CD8-positive, alpha-beta memory T cell (primary cell): ENCODE data around the gene MGMT. TPM values are rescaled to one million over a fixed set of nuclear protein-coding genes. Genes with fewer than 3 reads are reported as not detected.

Experiments used
- CTCF ChIA-PET: fragments of 350-600 bp; sonication (Branson Sonifier 250); formaldehyde crosslinking; loops from one replicate; lab custom pipeline; 2021; ENCODE audit warnings: antibody characterized with exemption; lab: Charles Lee
- POLR2A ChIA-PET: fragments of 350-600 bp; sonication (Branson Sonifier 250); formaldehyde crosslinking; loops from one replicate; lab custom pipeline; 2021; ENCODE audit warnings: antibody characterized with exemption; lab: Charles Lee
- DNase-seq, 5 donors: peaks; one replicate each; pipeline versions ENCODE4 v3.0.0 to v3.0.0-alpha.2; 2020 to 2022; ENCODE audit warnings: mixed read lengths in 1 of 5
- H3K27ac ChIP-seq: one replicate; pipeline ENCODE4 v1.7.0; 2013; ENCODE audit warnings: low read depth, mild to moderate bottlenecking, low read length, moderate library complexity
- H3K27me3 ChIP-seq: 2 replicates; pipeline ENCODE4 v1.7.0; 2013; ENCODE audit warnings: low read length, mild to moderate bottlenecking; ENCODE audit not compliant: insufficient read depth, poor library complexity, severe bottlenecking
- H3K36me3 ChIP-seq: 2 replicates; pipeline ENCODE4 v1.7.0; 2013; ENCODE audit warnings: mild to moderate bottlenecking, low read length, moderate library complexity; ENCODE audit not compliant: insufficient read depth
- H3K4me1 ChIP-seq: 2 replicates; pipeline ENCODE4 v1.7.0; 2013; ENCODE audit warnings: mild to moderate bottlenecking, low read length, moderate library complexity; ENCODE audit not compliant: insufficient read depth
- H3K4me3 ChIP-seq: 2 replicates; pipeline ENCODE4 v1.7.0; 2013; ENCODE audit warnings: mild to moderate bottlenecking, low read length
- H3K9me3 ChIP-seq: 2 replicates; pipeline ENCODE4 v1.7.0; 2013; ENCODE audit warnings: mild to moderate bottlenecking, low read length
- H3K27ac Mint-ChIP-seq, 8 donors: one replicate each; pipeline ENCODE4 v1.8.0; 2020 to 2021; ENCODE audit warnings: mixed read lengths in 8 of 8, mild to moderate bottlenecking in 6 of 8, inconsistent platforms in 3 of 8, moderate library complexity in 3 of 8
- H3K27me3 Mint-ChIP-seq, 2 donors: one replicate each; pipeline ENCODE4 v1.8.0; 2020 to 2021; ENCODE audit warnings: mixed read lengths in 2 of 2, mild to moderate bottlenecking in 1 of 2, moderate library complexity in 1 of 2
- H3K36me3 Mint-ChIP-seq, 3 donors: one replicate each; pipeline ENCODE4 v1.8.0; 2020 to 2021; ENCODE audit warnings: mixed read lengths in 3 of 3, inconsistent platforms in 1 of 3, mild to moderate bottlenecking in 1 of 3
- H3K4me1 Mint-ChIP-seq, 3 donors: one replicate each; pipeline ENCODE4 v1.8.0; 2020 to 2021; ENCODE audit warnings: mixed read lengths in 3 of 3, inconsistent platforms in 1 of 3, mild to moderate bottlenecking in 1 of 3
- H3K4me3 Mint-ChIP-seq, 7 donors: one replicate each; pipeline ENCODE4 v1.8.0; 2020 to 2021; ENCODE audit warnings: mixed read lengths in 7 of 7, mild to moderate bottlenecking in 6 of 7, moderate library complexity in 4 of 7, inconsistent platforms in 2 of 7
- H3K9me3 Mint-ChIP-seq, 5 donors: one replicate each; pipeline ENCODE4 v1.8.0; 2020 to 2022; ENCODE audit warnings: mixed read lengths in 5 of 5, mild to moderate bottlenecking in 3 of 5, moderate library complexity in 2 of 5, inconsistent platforms in 1 of 5
- polyA plus RNA-seq: library from polyadenylated mRNA; unstranded; fragments of 300-500 nt; fragmentation: Illumina TruSeq; gene quantifications from one replicate; pipeline ENCODE4 v1.2.3, GENCODE V29; 2021
- total RNA-seq, 2 experiments: library from RNA; stranded (reverse); gene quantifications; one replicate each; pipeline ENCODE4 v1.2.3, GENCODE V29; 2021

MGMT gene
- total and polyA plus RNA-seq, 3 experiments from 2014 or later: 19.7 to 31.7 (median 22.4) TPM

- Mint-ChIP-seq H3K27ac (no peak overlapping the region), H3K4me3 (no peak overlapping the region)
These were observed 77.5 kb downstream of the MGMT start for GRCh38 chr10:129544205-129545202.

GRCh38 chr10:129545261-129545660 lies 78.2 kb downstream of the MGMT start:
- DNase-seq: no peak
- H3K27ac ChIP-seq: no peak overlapping the region
- Mint-ChIP-seq H3K4me1 (peaks cover 0 to 7% (median 1%) of the 10 kb centered on the region in 3 donors), H3K27me3 (no peaks in the 10 kb centered on the region), H3K4me3 (no peak overlapping the region), H3K9me3 (peaks cover 0 to 69% (median 5%) of the 10 kb centered on the region in 5 donors), H3K36me3 (peaks cover 6 to 85% (median 39%) of the 10 kb centered on the region in 3 donors), H3K27ac (no peak overlapping the region)
- no peaks in the 10 kb centered on the region for H3K36me3 ChIP-seq
- H3K4me3 ChIP-seq: no peak overlapping the region
- H3K9me3 ChIP-seq: no peaks in the 10 kb centered on the region
- no peaks in the 10 kb centered on the region for H3K27me3 ChIP-seq
- CTCF ChIA-PET: no interaction called here
- POLR2A ChIA-PET: no interaction called here
- no peaks in the 10 kb centered on the region for H3K4me1 ChIP-seq

More at GRCh38 chr10:129544205-129545202, 77.5 kb downstream of the MGMT start:
- Mint-ChIP-seq H3K27me3 (no peaks in the 10 kb centered on the region), H3K4me1 (peaks cover 0 to 7% (median 1%) of the 10 kb centered on the region in 3 donors), H3K9me3 (peaks cover 0 to 70% (median 5%) of the 10 kb centered on the region in 5 donors), H3K36me3 (peaks cover 8 to 85% (median 41%) of the 10 kb centered on the region in 3 donors)
- Histone ChIP-seq H3K4me3 (no peak overlapping the region), H3K27me3 (no peaks in the 10 kb centered on the region), H3K36me3 (no peaks in the 10 kb centered on the region), H3K9me3 (no peaks in the 10 kb centered on the region), H3K27ac (no peak overlapping the region), H3K4me1 (no peaks in the 10 kb centered on the region)
- no peak for DNase-seq
- CTCF ChIA-PET: no interaction called here
- POLR2A ChIA-PET: no interaction called here

- no peak overlapping the region for H3K4me3 Mint-ChIP-seq
- ChIA-PET POLR2A (no interaction called here), CTCF (no interaction called here)
- no peak overlapping the region for H3K27ac Mint-ChIP-seq
- no peak for DNase-seq
- Histone ChIP-seq H3K4me3 (no peak overlapping the region), H3K36me3 (no peaks in the 10 kb centered on the region), H3K9me3 (no peaks in the 10 kb centered on the region), H3K27ac (no peak overlapping the region), H3K27me3 (no peaks in the 10 kb centered on the region), H3K4me1 (no peaks in the 10 kb centered on the region)
- H3K4me1 Mint-ChIP-seq: peaks cover 0 to 7% (median 1%) of the 10 kb centered on the region in 3 donors
- peaks cover 0 to 69% (median 5%) of the 10 kb centered on the region in 5 donors for H3K9me3 Mint-ChIP-seq
- H3K36me3 Mint-ChIP-seq: peaks cover 6 to 83% (median 42%) of the 10 kb centered on the region in 3 donors
- H3K27me3 Mint-ChIP-seq: no peaks in the 10 kb centered on the region
These were observed 79.1 kb downstream of the MGMT start for GRCh38 chr10:129546106-129546505.

- Mint-ChIP-seq H3K27me3 (no peaks in the 10 kb centered on the region), H3K9me3 (peaks cover 0 to 67% (median 3%) of the 10 kb centered on the region in 5 donors), H3K27ac (peak overlapping the region in 1 of 8 donors; percentile 78), H3K36me3 (peaks cover 5 to 76% (median 44%) of the 10 kb centered on the region in 3 donors), H3K4me1 (peaks cover 0 to 7% (median 5%) of the 10 kb centered on the region in 3 donors), H3K4me3 (no peak overlapping the region)
- Histone ChIP-seq H3K4me1 (no peaks in the 10 kb centered on the region), H3K27ac (no peak overlapping the region), H3K4me3 (no peak overlapping the region), H3K9me3 (no peaks in the 10 kb centered on the region), H3K36me3 (no peaks in the 10 kb centered on the region), H3K27me3 (no peaks in the 10 kb centered on the region)
- POLR2A ChIA-PET: no interaction called here
- CTCF ChIA-PET: no interaction called here
- no peak for DNase-seq
These were observed 80.6 kb downstream of the MGMT start for GRCh38 chr10:129547608-129548007.

GRCh38 chr10:129548600-129548999 lies 81.6 kb downstream of the MGMT start:
- H3K4me1 ChIP-seq: no peaks in the 10 kb centered on the region
- Mint-ChIP-seq H3K27ac (no peak overlapping the region), H3K4me1 (peaks cover 0 to 7% (median 5%) of the 10 kb centered on the region in 3 donors), H3K27me3 (no peaks in the 10 kb centered on the region), H3K36me3 (peaks cover 7 to 71% (median 41%) of the 10 kb centered on the region in 3 donors), H3K9me3 (peaks cover 0 to 67% (median 2%) of the 10 kb centered on the region in 5 donors), H3K4me3 (no peak overlapping the region)
- ChIA-PET POLR2A (no interaction called here), CTCF (no interaction called here)
- no peak overlapping the region for H3K4me3 ChIP-seq
- H3K36me3 ChIP-seq: no peaks in the 10 kb centered on the region
- no peaks in the 10 kb centered on the region for H3K9me3 ChIP-seq
- DNase-seq: no peak
- no peaks in the 10 kb centered on the region for H3K27me3 ChIP-seq
- H3K27ac ChIP-seq: no peak overlapping the region

GRCh38 chr10:129550076-129550475 lies 83.0 kb downstream of the MGMT start:
- H3K27me3 ChIP-seq: no peaks in the 10 kb centered on the region
- H3K4me3 ChIP-seq: no peak overlapping the region
- ChIA-PET CTCF (no interaction called here), POLR2A (no interaction called here)
- Mint-ChIP-seq H3K27ac (no peak overlapping the region), H3K4me1 (peaks cover 0 to 7% (median 5%) of the 10 kb centered on the region in 3 donors), H3K36me3 (peaks cover 9 to 75% (median 41%) of the 10 kb centered on the region in 3 donors), H3K27me3 (no peaks in the 10 kb centered on the region), H3K4me3 (no peak overlapping the region), H3K9me3 (peaks cover 0 to 77% (median 0%) of the 10 kb centered on the region in 5 donors)
- no peaks in the 10 kb centered on the region for H3K9me3 ChIP-seq
- DNase-seq: no peak
- H3K27ac ChIP-seq: no peak overlapping the region
- H3K36me3 ChIP-seq: no peaks in the 10 kb centered on the region
- no peaks in the 10 kb centered on the region for H3K4me1 ChIP-seq

- no peaks in the 10 kb centered on the region for H3K27me3 ChIP-seq
These were observed 83.6 kb downstream of the MGMT start for GRCh38 chr10:129550658-129551057.

GRCh38 chr10:129552119-129552518 lies 85.1 kb downstream of the MGMT start:
- Histone ChIP-seq H3K27ac (no peak overlapping the region), H3K4me1 (no peaks in the 10 kb centered on the region), H3K36me3 (no peaks in the 10 kb centered on the region), H3K9me3 (no peaks in the 10 kb centered on the region), H3K4me3 (no peak overlapping the region), H3K27me3 (no peaks in the 10 kb centered on the region)
- Mint-ChIP-seq H3K27me3 (no peaks in the 10 kb centered on the region), H3K4me3 (peak overlapping the region in 1 of 7 donors; percentile 57), H3K27ac (no peak overlapping the region), H3K36me3 (peaks cover 11 to 79% (median 47%) of the 10 kb centered on the region in 3 donors), H3K4me1 (peaks cover 0 to 5% (median 3%) of the 10 kb centered on the region in 3 donors), H3K9me3 (peaks cover 0 to 83% (median 0%) of the 10 kb centered on the region in 5 donors)
- POLR2A ChIA-PET: no interaction called here
- CTCF ChIA-PET: no interaction called here
- no peak for DNase-seq

More at GRCh38 chr10:129550658-129551057, 83.6 kb downstream of the MGMT start:
- Mint-ChIP-seq H3K27me3 (no peaks in the 10 kb centered on the region), H3K27ac (peak overlapping the region in 1 of 8 donors; percentile 74), H3K4me3 (no peak overlapping the region), H3K36me3 (peaks cover 9 to 73% (median 41%) of the 10 kb centered on the region in 3 donors), H3K9me3 (peaks cover 0 to 78% (median 0%) of the 10 kb centered on the region in 5 donors), H3K4me1 (peaks cover 0 to 7% (median 5%) of the 10 kb centered on the region in 3 donors)
- H3K4me3 ChIP-seq: no peak overlapping the region
- CTCF ChIA-PET: no interaction called here
- no peaks in the 10 kb centered on the region for H3K36me3 ChIP-seq
- no peak overlapping the region for H3K27ac ChIP-seq
- POLR2A ChIA-PET: no interaction called here
- H3K4me1 ChIP-seq: no peaks in the 10 kb centered on the region
- DNase-seq: no peak
- H3K9me3 ChIP-seq: no peaks in the 10 kb centered on the region
